Measurements from ENCODE around the gene SGF29.
A peak's percentile ranks its signal among the peaks of the same experiment; 100 is the strongest.
"Not testable (repeated sequence)": the region's sequence is repeated elsewhere in the genome, so short reads cannot be mapped to it uniquely, and the experiment has no call there.

The SGF29 gene

GRCh38 chr16:28553776-28554633, at the start of gene SGF29:
Gene SGF29, plus strand, starts transcription at chr16:28553920. Its CDS starts 27,150 bp downstream, at chr16:28581070.
- DNase-seq: peak; percentile 94 to 95

GRCh38 chr16:28504707-28505404, 48.9 kb upstream of the SGF29 start:
- no peak for DNase-seq

GRCh38 chr16:28505489-28506137, 48.1 kb upstream of the SGF29 start:
- DNase-seq: no peak

GRCh38 chr16:28511031-28511430, 42.7 kb upstream of the SGF29 start:
- DNase-seq: no peak

GRCh38 chr16:28511801-28512789, 41.6 kb upstream of the SGF29 start:
- DNase-seq: no peak

- DNase-seq: no peak
These were observed 40.1 kb upstream of the SGF29 start for GRCh38 chr16:28513484-28514181.

- no peak for DNase-seq
These were observed 39.5 kb upstream of the SGF29 start for GRCh38 chr16:28514246-28514645.

- no peak for DNase-seq
These were observed 33.0 kb upstream of the SGF29 start for GRCh38 chr16:28520672-28521071.

GRCh38 chr16:28521436-28521835, 32.3 kb upstream of the SGF29 start:
- DNase-seq: no peak

- no peak for DNase-seq
These were observed 30.9 kb upstream of the SGF29 start for GRCh38 chr16:28522792-28523191.

GRCh38 chr16:28524681-28525171, 29.0 kb upstream of the SGF29 start:
- DNase-seq: peak; percentile 12 to 37

- DNase-seq: no peak
These were observed 27.3 kb upstream of the SGF29 start for GRCh38 chr16:28526201-28527099.

GRCh38 chr16:28527100-28527785, 26.5 kb upstream of the SGF29 start:
- not testable (repeated sequence) for DNase-seq

- no peak for DNase-seq
These were observed 25.7 kb upstream of the SGF29 start for GRCh38 chr16:28527985-28528384.

- no peak for DNase-seq
These were observed 25.3 kb upstream of the SGF29 start for GRCh38 chr16:28528463-28528867.

GRCh38 chr16:28529124-28529523, 24.6 kb upstream of the SGF29 start:
- DNase-seq: no peak

GRCh38 chr16:28531777-28532744, 21.7 kb upstream of the SGF29 start:
- DNase-seq: no peak

- no peak for DNase-seq
These were observed 20.6 kb upstream of the SGF29 start for GRCh38 chr16:28532940-28533647.

All from CD4-positive, alpha-beta T cell treated with Interleukin-4 for 1 hour (primary cell).